Subcutaneous abdominal adipose tissue (tissue), 5 donors: Measurements from ENCODE around the gene IDI2.
A peak's percentile ranks its signal among the peaks of the same experiment; 100 is the strongest.

Source experiments
- H3K27ac ChIP-seq: one replicate; pipeline ENCODE4 v1.7.0; 2013; ENCODE audit warnings: low read depth, mild to moderate bottlenecking, inconsistent platforms, low read length, moderate library complexity
- H3K27me3 ChIP-seq, 5 donors: one replicate each; pipeline ENCODE4 v1.7.0; 2013; ENCODE audit warnings: low read length in 5 of 5, inconsistent platforms in 1 of 5; ENCODE audit not compliant: control insufficient read depth in 5 of 5, insufficient read depth in 4 of 5
- H3K36me3 ChIP-seq, 5 donors: one replicate each; pipeline ENCODE4 v1.7.0; 2013; ENCODE audit warnings: low read length in 5 of 5; ENCODE audit not compliant: control insufficient read depth in 5 of 5, insufficient read depth in 5 of 5
- H3K4me1 ChIP-seq, 5 donors: one replicate each; pipeline ENCODE4 v1.7.0; 2013; ENCODE audit warnings: low read length in 5 of 5, mild to moderate bottlenecking in 3 of 5, moderate library complexity in 1 of 5; ENCODE audit not compliant: control insufficient read depth in 5 of 5, insufficient read depth in 5 of 5
- H3K4me3 ChIP-seq, 5 donors: one replicate each; pipeline ENCODE4 v1.7.0; 2013; ENCODE audit warnings: low read length in 5 of 5, low read depth in 1 of 5
- H3K9ac ChIP-seq, 5 donors: one replicate each; pipeline ENCODE4 v1.7.0; 2013; ENCODE audit warnings: low read length in 5 of 5, mild to moderate bottlenecking in 4 of 5, moderate library complexity in 3 of 5
- H3K9me3 ChIP-seq, 5 donors: one replicate each; pipeline ENCODE4 v1.7.0; 2013; ENCODE audit warnings: low read length in 5 of 5; ENCODE audit not compliant: control insufficient read depth in 5 of 5
- donor health status: healthy.
- donor health status: healthy.
- donor health status: healthy.
- donor health status: healthy.
- donor health status: healthy.

The IDI2 gene

GRCh38 chr10:997266-998022 lies 28.2 kb downstream of the IDI2 start:
- H3K27ac ChIP-seq: no peak overlapping the region
- H3K27me3 ChIP-seq: no peaks in the 10 kb centered on the region
- peaks cover 0 to 5% (median 0%) of the 10 kb centered on the region in 5 donors for H3K9me3 ChIP-seq
- no peak overlapping the region for H3K9ac ChIP-seq
- no peak overlapping the region for H3K4me3 ChIP-seq
- peaks cover 15 to 78% (median 71%) of the 10 kb centered on the region in 5 donors for H3K36me3 ChIP-seq
- peaks cover 0 to 16% (median 10%) of the 10 kb centered on the region in 5 donors for H3K4me1 ChIP-seq

GRCh38 chr10:996031-996430 lies 29.6 kb downstream of the IDI2 start:
- Histone ChIP-seq H3K27ac (no peak overlapping the region), H3K4me3 (no peak overlapping the region), H3K9me3 (no peaks in the 10 kb centered on the region), H3K9ac (no peak overlapping the region), H3K36me3 (peaks cover 6 to 64% (median 63%) of the 10 kb centered on the region in 5 donors), H3K27me3 (no peaks in the 10 kb centered on the region), H3K4me1 (peaks cover 0 to 19% (median 11%) of the 10 kb centered on the region in 5 donors)

DNA sequence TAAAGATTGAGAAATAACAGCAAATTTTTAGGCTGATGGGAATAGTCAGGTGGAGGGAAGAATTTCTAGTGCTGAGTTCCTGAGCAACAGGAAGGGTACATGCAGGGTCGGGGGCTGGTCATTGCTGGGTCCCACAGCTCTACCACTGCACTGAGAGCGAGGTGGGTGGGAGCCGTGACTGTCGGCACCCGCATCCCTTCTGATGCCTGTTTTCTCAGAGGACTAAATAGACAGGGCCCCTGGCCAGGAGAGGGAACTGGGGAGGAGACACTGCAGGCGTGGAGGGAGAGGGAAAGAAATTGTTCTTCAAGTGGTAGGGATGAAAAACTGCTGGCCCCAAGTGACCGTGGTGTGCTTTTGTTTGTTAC lies 30.1 kb downstream of the IDI2 start:
- no peak overlapping the region for H3K4me3 ChIP-seq
- H3K9me3 ChIP-seq: no peaks in the 10 kb centered on the region
- H3K27me3 ChIP-seq: no peaks in the 10 kb centered on the region
- no peak overlapping the region for H3K27ac ChIP-seq
- peaks cover 2 to 63% (median 62%) of the 10 kb centered on the region in 5 donors for H3K36me3 ChIP-seq
- H3K9ac ChIP-seq: no peak overlapping the region
- H3K4me1 ChIP-seq: peaks cover 0 to 23% (median 11%) of the 10 kb centered on the region in 5 donors

GRCh38 chr10:994836-995558 lies 30.7 kb downstream of the IDI2 start:
- H3K36me3 ChIP-seq: peaks cover 2 to 59% (median 57%) of the 10 kb centered on the region in 5 donors
- peaks cover 0 to 24% (median 11%) of the 10 kb centered on the region in 5 donors for H3K4me1 ChIP-seq
- no peaks in the 10 kb centered on the region for H3K27me3 ChIP-seq
- H3K27ac ChIP-seq: peak overlapping the region; percentile 59
- H3K4me3 ChIP-seq: no peak overlapping the region
- no peaks in the 10 kb centered on the region for H3K9me3 ChIP-seq
- no peak overlapping the region for H3K9ac ChIP-seq

- Histone ChIP-seq H3K9ac (no peak overlapping the region), H3K36me3 (peaks cover 2 to 38% (median 36%) of the 10 kb centered on the region in 5 donors), H3K9me3 (no peaks in the 10 kb centered on the region), H3K4me3 (no peak overlapping the region), H3K27me3 (no peaks in the 10 kb centered on the region), H3K4me1 (peaks cover 0 to 38% (median 26%) of the 10 kb centered on the region in 5 donors), H3K27ac (peak overlapping the region; percentile 59)
Measured at GRCh38 chr10:992871-993270, 32.8 kb downstream of the IDI2 start.

GRCh38 chr10:992467-992866 lies 33.2 kb downstream of the IDI2 start:
- Histone ChIP-seq H3K9ac (no peak overlapping the region), H3K36me3 (peaks cover 2 to 34% (median 32%) of the 10 kb centered on the region in 5 donors), H3K27me3 (no peaks in the 10 kb centered on the region), H3K27ac (peak overlapping the region; percentile 59), H3K4me1 (peaks cover under 1 to 42% (median 29%) of the 10 kb centered on the region in 5 donors), H3K4me3 (no peak overlapping the region), H3K9me3 (no peaks in the 10 kb centered on the region)

DNA sequence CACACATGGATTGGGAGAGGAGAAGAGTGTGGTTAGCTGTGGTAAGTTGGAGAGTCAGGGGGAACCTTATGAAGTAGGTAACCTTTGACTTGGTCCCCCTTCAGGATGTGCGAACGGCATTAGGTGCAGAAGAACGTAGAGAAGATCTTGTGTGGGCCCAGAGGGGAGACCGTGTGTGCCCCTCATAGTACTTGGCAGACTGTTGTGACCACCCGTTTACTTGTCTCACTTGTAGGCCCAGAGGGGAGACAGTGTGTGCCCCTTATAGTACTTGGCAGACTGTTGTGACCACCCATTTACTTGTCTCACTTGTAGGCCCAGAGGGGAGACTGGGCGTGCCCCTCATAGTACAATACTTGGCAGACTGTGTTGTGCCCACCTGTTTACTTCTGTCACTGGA lies 34.9 kb downstream of the IDI2 start:
- Histone ChIP-seq H3K27ac (no peak overlapping the region), H3K9ac (no peak overlapping the region), H3K27me3 (no peaks in the 10 kb centered on the region), H3K9me3 (no peaks in the 10 kb centered on the region), H3K4me1 (peaks cover 4 to 52% (median 41%) of the 10 kb centered on the region in 5 donors), H3K36me3 (peaks cover 2 to 19% (median 16%) of the 10 kb centered on the region in 5 donors), H3K4me3 (no peak overlapping the region)

GRCh38 chr10:988667-989545 lies 36.8 kb downstream of the IDI2 start:
- Histone ChIP-seq H3K27ac (peak overlapping the region; percentile 95), H3K9ac (peak overlapping the region; percentile 90 to 98 (median 96)), H3K4me3 (peak overlapping the region; percentile 80 to 93 (median 92)), H3K27me3 (no peaks in the 10 kb centered on the region), H3K36me3 (peaks cover 0 to 8% (median 3%) of the 10 kb centered on the region in 5 donors), H3K9me3 (no peaks in the 10 kb centered on the region), H3K4me1 (peaks cover 4 to 49% (median 41%) of the 10 kb centered on the region in 5 donors)

- Histone ChIP-seq H3K9me3 (no peaks in the 10 kb centered on the region), H3K27me3 (no peaks in the 10 kb centered on the region), H3K36me3 (peaks cover 0 to 5% (median 3%) of the 10 kb centered on the region in 5 donors), H3K4me3 (peak within 1 kb of the TSS; percentile 86 to 93 (median 92)), H3K9ac (peak within 1 kb of the TSS; percentile 90 to 98 (median 96)), H3K27ac (peak within 1 kb of the TSS; percentile 95), H3K4me1 (peaks cover 4 to 40% (median 34%) of the 10 kb centered on the region in 5 donors)
Measured at GRCh38 chr10:987870-988666, 37.6 kb downstream of the IDI2 start, which contains the start of gene GTPBP4. Gene GTPBP4 (plus strand): TSS chr10:988434. CDS start chr10:988480, 46 bp downstream.
